ENCODE data around the gene MYCN. TPM values are rescaled to one million over a fixed set of nuclear protein-coding genes. Genes with fewer than 3 reads are reported as not detected.
"Not testable (repeated sequence)": the region's sequence is repeated elsewhere in the genome, so short reads cannot be mapped to it uniquely, and the experiment has no call there.

Gene MYCN
- total RNA-seq, 1 donor from 2014 or later = 0.54 TPM

GRCh38 chr2:15920696-15921095 lies 19.7 kb upstream of the MYCN start:
- H3K4me3 Mint-ChIP-seq (ENCODE audit: unreplicated experiment) = no peak overlapping the region

DNA sequence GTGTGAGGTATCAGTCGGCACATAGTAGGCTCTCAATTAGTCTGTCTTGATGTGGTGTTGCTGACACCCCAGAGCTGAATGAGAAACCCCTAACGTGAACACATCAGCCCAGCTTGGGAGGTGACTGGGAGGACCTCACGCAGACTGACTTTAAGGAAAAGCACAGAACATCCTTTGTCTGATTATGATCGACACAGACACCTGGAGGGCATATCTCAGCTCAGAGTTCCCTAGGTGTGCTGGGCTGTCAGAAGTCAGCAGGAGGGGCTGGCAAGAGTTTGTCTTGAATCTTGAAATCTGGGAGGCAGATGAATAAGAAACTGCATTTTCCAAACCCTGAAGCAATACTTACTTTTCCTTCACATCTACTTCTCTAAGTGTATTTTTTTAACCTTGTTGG lies 16.8 kb upstream of the MYCN start:
- Mint-ChIP-seq H3K27ac (ENCODE audit: unreplicated experiment) (no peak overlapping the region), H3K9me3 (ENCODE audit: unreplicated experiment) (no peaks in the 10 kb centered on the region), H3K4me3 (ENCODE audit: unreplicated experiment) (no peak overlapping the region), H3K36me3 (ENCODE audit: unreplicated experiment) (no peaks in the 10 kb centered on the region), H3K4me1 (ENCODE audit: unreplicated experiment) (no peaks in the 10 kb centered on the region), H3K27me3 (ENCODE audit: unreplicated experiment) (peaks cover 11% of the 10 kb centered on the region)
- no peak for DNase-seq (ENCODE audit: extremely low spot score, unreplicated experiment)
- TF ChIP-seq, protein P1, sequence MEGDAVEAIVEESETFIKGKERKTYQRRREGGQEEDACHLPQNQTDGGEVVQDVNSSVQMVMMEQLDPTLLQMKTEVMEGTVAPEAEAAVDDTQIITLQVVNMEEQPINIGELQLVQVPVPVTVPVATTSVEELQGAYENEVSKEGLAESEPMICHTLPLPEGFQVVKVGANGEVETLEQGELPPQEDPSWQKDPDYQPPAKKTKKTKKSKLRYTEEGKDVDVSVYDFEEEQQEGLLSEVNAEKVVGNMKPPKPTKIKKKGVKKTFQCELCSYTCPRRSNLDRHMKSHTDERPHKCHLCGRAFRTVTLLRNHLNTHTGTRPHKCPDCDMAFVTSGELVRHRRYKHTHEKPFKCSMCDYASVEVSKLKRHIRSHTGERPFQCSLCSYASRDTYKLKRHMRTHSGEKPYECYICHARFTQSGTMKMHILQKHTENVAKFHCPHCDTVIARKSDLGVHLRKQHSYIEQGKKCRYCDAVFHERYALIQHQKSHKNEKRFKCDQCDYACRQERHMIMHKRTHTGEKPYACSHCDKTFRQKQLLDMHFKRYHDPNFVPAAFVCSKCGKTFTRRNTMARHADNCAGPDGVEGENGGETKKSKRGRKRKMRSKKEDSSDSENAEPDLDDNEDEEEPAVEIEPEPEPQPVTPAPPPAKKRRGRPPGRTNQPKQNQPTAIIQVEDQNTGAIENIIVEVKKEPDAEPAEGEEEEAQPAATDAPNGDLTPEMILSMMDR (IDR thresholded peaks at IDR 0.05) = no peak

More at GRCh38 chr2:15920696-15921095, 19.7 kb upstream of the MYCN start:
- TF ChIP-seq, protein P1 (IDR thresholded peaks at IDR 0.05) = no peak
- DNase-seq (ENCODE audit: extremely low spot score, unreplicated experiment) = peak; percentile 25
- Mint-ChIP-seq H3K36me3 (ENCODE audit: unreplicated experiment) (no peaks in the 10 kb centered on the region), H3K27ac (ENCODE audit: unreplicated experiment) (no peak overlapping the region), H3K9me3 (ENCODE audit: unreplicated experiment) (no peaks in the 10 kb centered on the region), H3K27me3 (ENCODE audit: unreplicated experiment) (peaks cover 10% of the 10 kb centered on the region), H3K4me1 (ENCODE audit: unreplicated experiment) (no peaks in the 10 kb centered on the region)

GRCh38 chr2:15925819-15926218 lies 14.5 kb upstream of the MYCN start:
- Mint-ChIP-seq H3K36me3 (ENCODE audit: unreplicated experiment) (no peaks in the 10 kb centered on the region), H3K27me3 (ENCODE audit: unreplicated experiment) (peaks cover 13% of the 10 kb centered on the region), H3K27ac (ENCODE audit: unreplicated experiment) (no peak overlapping the region), H3K4me1 (ENCODE audit: unreplicated experiment) (no peaks in the 10 kb centered on the region), H3K9me3 (ENCODE audit: unreplicated experiment) (no peaks in the 10 kb centered on the region), H3K4me3 (ENCODE audit: unreplicated experiment) (no peak overlapping the region)
- DNase-seq (ENCODE audit: extremely low spot score, unreplicated experiment) = no peak
- TF ChIP-seq, protein P1 (IDR thresholded peaks at IDR 0.05) = no peak

- peaks cover 17% of the 10 kb centered on the region for H3K27me3 Mint-ChIP-seq (ENCODE audit: unreplicated experiment)
- no peaks in the 10 kb centered on the region for H3K36me3 Mint-ChIP-seq (ENCODE audit: unreplicated experiment)
- TF ChIP-seq, protein P1 (IDR thresholded peaks at IDR 0.05) = no peak
- no peak overlapping the region for H3K4me3 Mint-ChIP-seq (ENCODE audit: unreplicated experiment)
- no peak overlapping the region for H3K27ac Mint-ChIP-seq (ENCODE audit: unreplicated experiment)
- no peaks in the 10 kb centered on the region for H3K4me1 Mint-ChIP-seq (ENCODE audit: unreplicated experiment)
- H3K9me3 Mint-ChIP-seq (ENCODE audit: unreplicated experiment) = no peaks in the 10 kb centered on the region
- no peak for DNase-seq (ENCODE audit: extremely low spot score, unreplicated experiment)
Observed at GRCh38 chr2:15926252-15926651, 14.1 kb upstream of the MYCN start.

DNA sequence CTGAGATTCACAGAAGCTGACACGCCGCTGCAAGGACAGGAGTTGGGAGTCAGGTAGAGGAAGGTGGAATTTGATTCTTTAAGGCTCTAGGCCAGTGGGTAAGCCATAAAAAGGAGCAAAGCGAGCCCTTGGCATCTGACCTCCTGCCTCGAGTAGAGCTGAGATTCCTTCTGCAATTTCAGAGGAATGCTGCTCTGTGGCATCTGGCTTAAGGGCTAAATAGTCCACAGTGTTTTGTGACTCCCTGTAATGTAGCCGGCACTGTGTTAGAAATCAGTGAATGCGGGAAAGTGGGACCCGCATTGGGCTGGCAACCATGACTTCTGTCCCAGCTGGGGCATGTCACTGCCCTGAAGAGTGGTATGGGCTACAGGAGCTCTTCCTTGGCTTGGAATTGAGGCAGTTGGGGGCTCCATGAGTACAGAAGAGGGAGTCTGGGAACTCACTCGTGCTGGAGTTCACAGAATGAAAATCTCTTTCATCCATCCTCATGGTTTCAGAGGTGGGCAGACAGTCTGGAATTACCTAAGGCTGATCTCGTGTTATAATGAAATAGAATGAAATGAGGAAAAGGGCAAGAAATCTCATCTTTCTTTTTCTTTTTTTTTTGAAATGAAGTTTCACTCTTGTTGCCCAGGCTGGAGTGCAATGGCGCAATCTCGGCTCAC lies 12.7 kb upstream of the MYCN start:
- TF ChIP-seq, protein P1 (IDR thresholded peaks at IDR 0.05) = no peak
- no peaks in the 10 kb centered on the region for H3K36me3 Mint-ChIP-seq (ENCODE audit: unreplicated experiment)
- no peak overlapping the region for H3K4me3 Mint-ChIP-seq (ENCODE audit: unreplicated experiment)
- no peaks in the 10 kb centered on the region for H3K4me1 Mint-ChIP-seq (ENCODE audit: unreplicated experiment)
- no peak for DNase-seq (ENCODE audit: extremely low spot score, unreplicated experiment)
- H3K27me3 Mint-ChIP-seq (ENCODE audit: unreplicated experiment) = peaks cover 17% of the 10 kb centered on the region
- no peaks in the 10 kb centered on the region for H3K9me3 Mint-ChIP-seq (ENCODE audit: unreplicated experiment)
- H3K27ac Mint-ChIP-seq (ENCODE audit: unreplicated experiment) = no peak overlapping the region

DNA sequence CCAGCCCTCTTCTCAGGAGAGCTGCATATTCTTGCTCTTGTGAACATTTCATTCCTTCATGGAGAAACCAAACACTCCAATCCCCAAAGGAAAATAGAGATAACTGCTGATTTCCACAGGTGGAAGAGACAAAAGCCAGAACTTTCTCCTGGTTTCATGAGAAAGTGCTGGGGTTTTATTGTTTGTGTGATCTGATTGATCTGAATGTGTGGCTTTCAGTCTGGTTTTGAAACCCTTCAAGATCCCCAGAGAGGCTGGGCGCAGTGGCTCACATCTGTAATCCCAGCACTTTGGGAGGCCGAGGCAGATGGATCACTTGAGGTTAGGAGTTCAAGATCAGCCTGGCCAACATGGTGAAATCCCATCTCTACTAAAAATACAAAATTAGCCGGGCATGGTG lies 11.3 kb upstream of the MYCN start:
- not testable (repeated sequence) for H3K4me3 Mint-ChIP-seq (ENCODE audit: unreplicated experiment); H3K27ac Mint-ChIP-seq (ENCODE audit: unreplicated experiment); H3K9me3 Mint-ChIP-seq (ENCODE audit: unreplicated experiment); DNase-seq (ENCODE audit: extremely low spot score, unreplicated experiment); H3K36me3 Mint-ChIP-seq (ENCODE audit: unreplicated experiment); H3K4me1 Mint-ChIP-seq (ENCODE audit: unreplicated experiment)
- peaks cover 12% of the 10 kb centered on the region for H3K27me3 Mint-ChIP-seq (ENCODE audit: unreplicated experiment)
